OCI-LY7 (cell line): ENCODE results near the gene TNKS1BP1. TPM values are rescaled to one million over a fixed set of nuclear protein-coding genes. Genes with fewer than 3 reads are reported as not detected.

Experiments
- BruUV-seq: library from RNA; stranded (reverse); fragments of 400-500 nt; replicated peaks from 2 replicates; lab custom pipeline; 2021; lab: Mats Ljungman, UMichigan
- CTCF ChIA-PET: fragments of 300-600 bp; sonication (Branson Sonifier 250); formaldehyde crosslinking; loops from one replicate; lab custom pipeline; 2022; ENCODE audit warnings: antibody characterized with exemption; ENCODE audit not compliant: unreplicated experiment; lab: Charles Lee
- POLR2A ChIA-PET: fragments of 300-600 bp; sonication (Branson Sonifier 250); formaldehyde crosslinking; loops from one replicate; lab custom pipeline; 2022; ENCODE audit warnings: antibody characterized with exemption; lab: Charles Lee
- DNase-seq: peaks from one replicate; pipeline ENCODE4 v3.0.0-alpha.2; 2015; ENCODE audit warnings: low spot score
- H2AFZ ChIP-seq: fragments of 200-600 bp; sonication (generic), shearing (Covaris generic); 2 replicates; pipeline ENCODE4 v1.6.1; 2014; ENCODE audit warnings: mild to moderate bottlenecking, antibody characterized with exemption, low read length, moderate library complexity
- H3K27ac ChIP-seq: fragments of 200-600 bp; sonication (generic); 2 replicates; pipeline ENCODE4 v1.5.1; 2014; ENCODE audit warnings: mixed run types, low read depth, mild to moderate bottlenecking, moderate library complexity, low read length, inconsistent platforms; ENCODE audit not compliant: poor library complexity, severe bottlenecking
- H3K36me3 ChIP-seq: fragments of 200-600 bp; sonication (generic); 2 replicates; pipeline ENCODE4 v1.6.1; 2014; ENCODE audit warnings: mild to moderate bottlenecking, antibody characterized with exemption, low read length, moderate library complexity, mixed read lengths; ENCODE audit not compliant: insufficient read depth
- H3K4me1 ChIP-seq: fragments of 200-600 bp; sonication (generic); 2 replicates; pipeline ENCODE4 v1.5.1; 2014; ENCODE audit warnings: mild to moderate bottlenecking, low read length; ENCODE audit not compliant: insufficient read depth, poor library complexity, severe bottlenecking
- H3K4me2 ChIP-seq: fragments of 200-600 bp; sonication (generic); 2 replicates; pipeline ENCODE4 v1.6.1; 2014; ENCODE audit warnings: mild to moderate bottlenecking, low read length
- H3K4me3 ChIP-seq: fragments of 200-600 bp; sonication (generic); 2 replicates; pipeline ENCODE4 v1.5.1; 2014; ENCODE audit warnings: mild to moderate bottlenecking, low read depth, low read length; ENCODE audit not compliant: poor library complexity, severe bottlenecking
- H3K79me2 ChIP-seq: fragments of 200-600 bp; sonication (generic); 2 replicates; pipeline ENCODE4 v1.6.1; 2016; ENCODE audit warnings: low read depth, mild to moderate bottlenecking, low read length, moderate library complexity, mixed read lengths; ENCODE audit not compliant: insufficient read depth
- H3K9me2 ChIP-seq: fragments of 200-600 bp; sonication (generic); 2 replicates; pipeline ENCODE4 v1.6.1; 2016; ENCODE audit warnings: mild to moderate bottlenecking, low read length, mixed read lengths; ENCODE audit not compliant: insufficient read depth
- H3K9me3 ChIP-seq: fragments of 200-600 bp; sonication (generic); 2 replicates; pipeline ENCODE4 v1.6.1; 2014; ENCODE audit warnings: mild to moderate bottlenecking, mixed run types, low read length, mixed read lengths
- H4K20me1 ChIP-seq: fragments of 200-600 bp; sonication (generic); 2 replicates; pipeline ENCODE4 v1.6.1; 2014; ENCODE audit warnings: mild to moderate bottlenecking, antibody characterized with exemption, low read length, moderate library complexity, mixed read lengths; ENCODE audit not compliant: insufficient read depth
- CTCF ChIP-seq: fragments of 200-600 bp; sonication (generic); conservative IDR thresholded peaks from 2 replicates; pipeline ENCODE4 v1.5.1; 2014; ENCODE audit warnings: mild to moderate bottlenecking, antibody characterized with exemption, low read length, moderate library complexity, mixed read lengths
- EZH2phosphoT487 ChIP-seq: fragments of 200-600 bp; sonication (generic); IDR thresholded peaks from 2 replicates; pipeline ENCODE4 v1.6.1; 2018; ENCODE audit warnings: low read depth, borderline replicate concordance, mild to moderate bottlenecking, mixed run types, antibody characterized with exemption, low read length, moderate library complexity, mixed read lengths
- intact Hi-C: fragments of 100-400 bp; cut with micrococcal nuclease; formaldehyde crosslinking; loops from one replicate; pipeline ENCODE4 v1.10.0; 2022; ENCODE audit not compliant: unreplicated experiment
- total RNA-seq, 2 experiments: library from RNA; depleted of rRNA in 1 of 2; stranded (reverse); fragments of >200 nt in 1 of 2; shearing (Covaris generic) in 1 of 2; gene quantifications; 2 replicates each; pipeline ENCODE4 v1.2.3, GENCODE V29; 2014 to 2022

The TNKS1BP1 gene
- total RNA-seq, 2 experiments from 2014 or later, result 5.3 to 16.4 TPM

- Histone ChIP-seq H2AFZ (no peak overlapping the region), H3K4me2 (no peak overlapping the region), H3K9me2 (no peaks in the 10 kb centered on the region), H3K4me1 (no peaks in the 10 kb centered on the region), H3K79me2 (no peaks in the 10 kb centered on the region), H3K36me3 (no peaks in the 10 kb centered on the region), H3K9me3 (no peaks in the 10 kb centered on the region), H4K20me1 (no peaks in the 10 kb centered on the region), H3K4me3 (no peak overlapping the region), H3K27ac (no peak overlapping the region)
- no peak for DNase-seq
- TF ChIP-seq EZH2phosphoT487 (no peak), CTCF (no peak)
- intact Hi-C loops, result no loop called here
- CTCF ChIA-PET, result no interaction called here
- POLR2A ChIA-PET, result interaction anchor here (0.8 kb wide), 1 partner anchor 14 kb away, joined by 3 read pairs; no protein-coding TSS in a partner anchor
- BruUV-seq, result no TSS peak
Measured at GRCh38 chr11:57306940-57307565, 17.7 kb downstream of the TNKS1BP1 start.

- Histone ChIP-seq H3K79me2 (no peaks in the 10 kb centered on the region), H2AFZ (no peak overlapping the region), H3K4me2 (no peak overlapping the region), H3K4me1 (no peaks in the 10 kb centered on the region), H3K9me2 (no peaks in the 10 kb centered on the region), H4K20me1 (no peaks in the 10 kb centered on the region), H3K9me3 (no peaks in the 10 kb centered on the region), H3K36me3 (no peaks in the 10 kb centered on the region), H3K4me3 (no peak overlapping the region), H3K27ac (no peak overlapping the region)
- ChIA-PET POLR2A (interaction anchor here (0.6 kb wide), 1 partner anchor 20 kb away, joined by 3 read pairs; no protein-coding TSS in a partner anchor), CTCF (no interaction called here)
- intact Hi-C loops, result no loop called here
- DNase-seq, result no peak
- BruUV-seq, result no TSS peak
- TF ChIP-seq CTCF (no peak), EZH2phosphoT487 (no peak)
Measured at GRCh38 chr11:57306161-57306876, 18.4 kb downstream of the TNKS1BP1 start.

- BruUV-seq, result no TSS peak
Measured at GRCh38 chr11:57305523-57305922, 19.2 kb downstream of the TNKS1BP1 start.

More at GRCh38 chr11:57305523-57305922, 19.2 kb downstream of the TNKS1BP1 start:
- intact Hi-C loops, result no loop called here
- H3K79me2 ChIP-seq, result no peaks in the 10 kb centered on the region
- no peak overlapping the region for H3K4me3 ChIP-seq
- ChIA-PET POLR2A (interaction anchor here (0.6 kb wide), 1 partner anchor 21 kb away, joined by 3 read pairs; no protein-coding TSS in a partner anchor), CTCF (no interaction called here)
- no peak overlapping the region for H3K4me2 ChIP-seq
- TF ChIP-seq CTCF (no peak), EZH2phosphoT487 (no peak)
- no peaks in the 10 kb centered on the region for H3K9me2 ChIP-seq
- H3K27ac ChIP-seq, result no peak overlapping the region
- no peaks in the 10 kb centered on the region; the same call in 1 of the 2 replicates for H3K36me3 ChIP-seq
- no peak for DNase-seq
- no peak overlapping the region for H2AFZ ChIP-seq
- no peaks in the 10 kb centered on the region for H3K9me3 ChIP-seq
- H3K4me1 ChIP-seq, result no peaks in the 10 kb centered on the region
- H4K20me1 ChIP-seq, result no peaks in the 10 kb centered on the region
